ENCODE measurements around the gene EYA4. TPM values are rescaled to one million over a fixed set of nuclear protein-coding genes. Genes with fewer than 3 reads are reported as not detected.

The EYA4 gene
- total RNA-seq, 1 experiment from 2014 or later = 0.24 TPM

DNA sequence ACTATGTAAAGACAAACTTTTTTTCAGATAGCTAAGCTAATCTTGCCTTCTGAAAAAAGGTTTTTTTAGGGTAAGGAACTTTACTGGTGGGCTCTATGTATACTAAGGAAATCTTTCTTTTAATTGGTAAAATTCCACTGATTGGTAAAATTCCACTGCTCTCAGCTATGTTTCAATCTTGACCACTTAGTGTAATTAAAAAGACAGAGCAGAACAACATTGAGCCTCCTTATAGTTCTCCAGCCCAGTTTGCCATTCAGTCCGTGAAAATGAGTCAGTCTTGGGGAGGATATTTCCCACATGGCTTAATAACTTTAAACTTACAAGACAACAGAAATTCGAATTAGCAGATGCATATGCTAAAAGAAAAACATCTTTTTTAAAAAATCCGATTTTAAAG is 92.7 kb downstream of the EYA4 start:
- ChIA-PET POLR2A (no interaction called here), CTCF (no interaction called here)
- Mint-ChIP-seq H3K4me1 (no peaks in the 10 kb centered on the region), H3K9me3 (no peaks in the 10 kb centered on the region), H3K36me3 (no peaks in the 10 kb centered on the region), H3K27ac (no peak overlapping the region), H3K27me3 (ENCODE audit: low read depth) (no peaks in the 10 kb centered on the region), H3K4me3 (no peak overlapping the region)
- TF ChIP-seq FOXP1 (CRISPR knock-in tag; IDR thresholded peaks at IDR 0.05; ENCODE audit: borderline replicate concordance) (no peak), ZNF396 (CRISPR knock-in tag; IDR thresholded peaks at IDR 0.05; ENCODE audit: borderline replicate concordance) (no peak), ZBTB21 (CRISPR knock-in tag; IDR thresholded peaks at IDR 0.05; ENCODE audit: borderline replicate concordance) (no peak), ZNF317 (CRISPR knock-in tag; IDR thresholded peaks at IDR 0.05; ENCODE audit: borderline replicate concordance, low read depth) (no peak), TCF7 (CRISPR knock-in tag; IDR thresholded peaks at IDR 0.05; ENCODE audit: low read depth) (no peak), CREM (CRISPR knock-in tag; IDR thresholded peaks at IDR 0.05) (no peak), NFATC4 (CRISPR knock-in tag; IDR thresholded peaks at IDR 0.05) (no peak), FOXJ3 (CRISPR knock-in tag; IDR thresholded peaks at IDR 0.05; ENCODE audit: borderline replicate concordance) (no peak), HMGA2 (CRISPR knock-in tag; IDR thresholded peaks at IDR 0.05) (no peak), TEAD1 (CRISPR knock-in tag; IDR thresholded peaks at IDR 0.05) (no peak), NFE2L1 (CRISPR knock-in tag; IDR thresholded peaks at IDR 0.05) (no peak), CBFB (CRISPR knock-in tag; IDR thresholded peaks at IDR 0.05; ENCODE audit: low read depth) (no peak)
- TF ChIP-seq, protein P1, sequence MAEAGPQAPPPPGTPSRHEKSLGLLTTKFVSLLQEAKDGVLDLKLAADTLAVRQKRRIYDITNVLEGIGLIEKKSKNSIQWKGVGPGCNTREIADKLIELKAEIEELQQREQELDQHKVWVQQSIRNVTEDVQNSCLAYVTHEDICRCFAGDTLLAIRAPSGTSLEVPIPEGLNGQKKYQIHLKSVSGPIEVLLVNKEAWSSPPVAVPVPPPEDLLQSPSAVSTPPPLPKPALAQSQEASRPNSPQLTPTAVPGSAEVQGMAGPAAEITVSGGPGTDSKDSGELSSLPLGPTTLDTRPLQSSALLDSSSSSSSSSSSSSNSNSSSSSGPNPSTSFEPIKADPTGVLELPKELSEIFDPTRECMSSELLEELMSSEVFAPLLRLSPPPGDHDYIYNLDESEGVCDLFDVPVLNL (CRISPR knock-in tag; IDR thresholded peaks at IDR 0.05; ENCODE audit: borderline replicate concordance, low read depth) = no peak
- TF ChIP-seq, protein P2, sequence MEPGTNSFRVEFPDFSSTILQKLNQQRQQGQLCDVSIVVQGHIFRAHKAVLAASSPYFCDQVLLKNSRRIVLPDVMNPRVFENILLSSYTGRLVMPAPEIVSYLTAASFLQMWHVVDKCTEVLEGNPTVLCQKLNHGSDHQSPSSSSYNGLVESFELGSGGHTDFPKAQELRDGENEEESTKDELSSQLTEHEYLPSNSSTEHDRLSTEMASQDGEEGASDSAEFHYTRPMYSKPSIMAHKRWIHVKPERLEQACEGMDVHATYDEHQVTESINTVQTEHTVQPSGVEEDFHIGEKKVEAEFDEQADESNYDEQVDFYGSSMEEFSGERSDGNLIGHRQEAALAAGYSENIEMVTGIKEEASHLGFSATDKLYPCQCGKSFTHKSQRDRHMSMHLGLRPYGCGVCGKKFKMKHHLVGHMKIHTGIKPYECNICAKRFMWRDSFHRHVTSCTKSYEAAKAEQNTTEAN (CRISPR knock-in tag; IDR thresholded peaks at IDR 0.05) = no peak
- TF ChIP-seq, protein P3, sequence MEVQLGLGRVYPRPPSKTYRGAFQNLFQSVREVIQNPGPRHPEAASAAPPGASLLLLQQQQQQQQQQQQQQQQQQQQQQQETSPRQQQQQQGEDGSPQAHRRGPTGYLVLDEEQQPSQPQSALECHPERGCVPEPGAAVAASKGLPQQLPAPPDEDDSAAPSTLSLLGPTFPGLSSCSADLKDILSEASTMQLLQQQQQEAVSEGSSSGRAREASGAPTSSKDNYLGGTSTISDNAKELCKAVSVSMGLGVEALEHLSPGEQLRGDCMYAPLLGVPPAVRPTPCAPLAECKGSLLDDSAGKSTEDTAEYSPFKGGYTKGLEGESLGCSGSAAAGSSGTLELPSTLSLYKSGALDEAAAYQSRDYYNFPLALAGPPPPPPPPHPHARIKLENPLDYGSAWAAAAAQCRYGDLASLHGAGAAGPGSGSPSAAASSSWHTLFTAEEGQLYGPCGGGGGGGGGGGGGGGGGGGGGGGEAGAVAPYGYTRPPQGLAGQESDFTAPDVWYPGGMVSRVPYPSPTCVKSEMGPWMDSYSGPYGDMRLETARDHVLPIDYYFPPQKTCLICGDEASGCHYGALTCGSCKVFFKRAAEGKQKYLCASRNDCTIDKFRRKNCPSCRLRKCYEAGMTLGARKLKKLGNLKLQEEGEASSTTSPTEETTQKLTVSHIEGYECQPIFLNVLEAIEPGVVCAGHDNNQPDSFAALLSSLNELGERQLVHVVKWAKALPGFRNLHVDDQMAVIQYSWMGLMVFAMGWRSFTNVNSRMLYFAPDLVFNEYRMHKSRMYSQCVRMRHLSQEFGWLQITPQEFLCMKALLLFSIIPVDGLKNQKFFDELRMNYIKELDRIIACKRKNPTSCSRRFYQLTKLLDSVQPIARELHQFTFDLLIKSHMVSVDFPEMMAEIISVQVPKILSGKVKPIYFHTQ (CRISPR knock-in tag; IDR thresholded peaks at IDR 0.05) = no peak
- ATAC-seq = no peak
- no peak for DNase-seq (ENCODE audit: low spot score)

DNA sequence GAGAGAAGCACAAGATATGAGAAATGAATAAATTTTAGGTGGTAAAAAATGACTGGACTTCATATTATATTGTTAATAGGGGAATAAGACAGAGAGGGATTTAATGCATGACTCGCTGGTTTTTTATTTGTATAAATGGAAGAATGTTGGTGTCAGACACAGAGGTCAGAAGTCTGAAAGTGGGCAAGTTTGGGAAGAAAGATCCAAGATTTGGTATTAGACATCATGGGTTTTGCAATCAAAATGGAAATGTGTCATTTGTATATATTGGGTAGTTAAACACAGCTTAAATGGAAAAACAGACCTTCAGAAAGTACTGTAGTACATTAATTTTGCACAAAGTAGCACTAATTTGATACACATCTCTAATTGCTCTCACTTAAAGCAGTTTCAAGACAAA is 96.2 kb downstream of the EYA4 start:
- ATAC-seq = no peak

More for the DNA sequence above, 96.2 kb downstream of the EYA4 start:
- TF ChIP-seq, protein P4, sequence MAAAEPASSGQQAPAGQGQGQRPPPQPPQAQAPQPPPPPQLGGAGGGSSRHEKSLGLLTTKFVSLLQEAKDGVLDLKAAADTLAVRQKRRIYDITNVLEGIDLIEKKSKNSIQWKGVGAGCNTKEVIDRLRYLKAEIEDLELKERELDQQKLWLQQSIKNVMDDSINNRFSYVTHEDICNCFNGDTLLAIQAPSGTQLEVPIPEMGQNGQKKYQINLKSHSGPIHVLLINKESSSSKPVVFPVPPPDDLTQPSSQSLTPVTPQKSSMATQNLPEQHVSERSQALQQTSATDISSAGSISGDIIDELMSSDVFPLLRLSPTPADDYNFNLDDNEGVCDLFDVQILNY (CRISPR knock-in tag; IDR thresholded peaks at IDR 0.05) = no peak
- TF ChIP-seq ZNF232 (CRISPR knock-in tag; IDR thresholded peaks at IDR 0.05) (no peak), ZNF219 (CRISPR knock-in tag; IDR thresholded peaks at IDR 0.05; ENCODE audit: borderline replicate concordance) (no peak), SP1 (CRISPR knock-in tag; conservative IDR thresholded peaks at IDR 0.05) (no peak), GRHL2 (CRISPR knock-in tag; IDR thresholded peaks at IDR 0.05; ENCODE audit: insufficient replicate concordance, severe bottlenecking) (no peak), KAT7 (CRISPR knock-in tag; IDR thresholded peaks at IDR 0.05; ENCODE audit: borderline replicate concordance) (no peak), TP53 (CRISPR knock-in tag; IDR thresholded peaks at IDR 0.05) (no peak), ZNF396 (CRISPR knock-in tag; IDR thresholded peaks at IDR 0.05; ENCODE audit: borderline replicate concordance) (no peak)
- TF ChIP-seq, protein P5, sequence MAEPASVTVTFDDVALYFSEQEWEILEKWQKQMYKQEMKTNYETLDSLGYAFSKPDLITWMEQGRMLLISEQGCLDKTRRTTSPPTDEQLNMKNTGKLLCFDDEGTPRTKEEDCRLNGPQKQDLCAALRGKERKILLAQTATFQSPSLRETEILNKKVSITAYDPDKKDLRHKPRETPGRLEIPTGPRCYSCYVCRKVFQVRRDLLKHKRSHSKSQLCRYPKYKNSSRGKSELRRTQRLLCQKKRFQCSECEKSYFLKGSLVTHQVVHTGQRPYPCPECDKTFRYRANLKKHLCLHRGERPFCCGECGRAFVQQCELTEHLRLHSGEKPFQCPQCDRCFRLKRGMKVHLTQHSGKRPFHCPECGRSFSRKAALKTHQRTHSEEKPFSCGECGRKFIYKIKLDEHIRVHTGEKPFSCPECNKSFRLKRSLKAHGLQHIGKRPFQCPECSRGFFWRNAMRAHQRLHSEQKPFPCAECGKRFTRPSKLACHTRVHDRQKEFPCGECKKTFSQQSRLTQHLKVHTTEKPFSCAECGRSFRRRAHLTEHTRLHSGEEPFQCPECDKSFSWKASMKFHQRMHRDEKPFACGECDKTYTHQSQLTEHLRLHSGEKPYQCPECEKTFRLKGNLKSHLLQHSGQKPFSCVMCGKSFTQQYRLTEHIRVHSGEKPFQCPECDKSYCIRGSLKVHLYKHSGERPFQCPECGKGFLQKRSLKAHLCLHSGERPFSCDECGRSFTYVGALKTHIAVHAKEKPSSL (CRISPR knock-in tag; conservative IDR thresholded peaks at IDR 0.05) = no peak
- H3K27ac Mint-ChIP-seq = no peak overlapping the region
- no peaks in the 10 kb centered on the region for H3K9me3 Mint-ChIP-seq
- ChIA-PET POLR2A (no interaction called here), CTCF (no interaction called here)
- H3K4me3 Mint-ChIP-seq = no peak overlapping the region
- no peaks in the 10 kb centered on the region for H3K36me3 Mint-ChIP-seq
- no peaks in the 10 kb centered on the region for H3K4me1 Mint-ChIP-seq
- no peak for DNase-seq (ENCODE audit: low spot score)
- H3K27me3 Mint-ChIP-seq (ENCODE audit: low read depth) = no peaks in the 10 kb centered on the region
